HEK293T (cell line): ENCODE measurements around the gene FAM117A.

Experiments used
- ARNT ChIP-seq: fragments of 450-650 bp; IDR thresholded peaks from 2 replicates; pipeline ENCODE4 v1.6.1; 2017; ENCODE audit warnings: mild to moderate bottlenecking
- FOXA1 ChIP-seq: fragments of 450-650 bp; IDR thresholded peaks from 2 replicates; pipeline ENCODE4 v1.6.1; 2016; ENCODE audit warnings: mild to moderate bottlenecking
- FOXK2 ChIP-seq: fragments of 450-650 bp; IDR thresholded peaks from 2 replicates; pipeline ENCODE4 v1.6.1; 2016; ENCODE audit warnings: mild to moderate bottlenecking
- HDGF ChIP-seq: fragments of 450-650 bp; IDR thresholded peaks from 2 replicates; pipeline ENCODE4 v1.6.1; 2017; ENCODE audit warnings: antibody characterized with exemption, borderline replicate concordance
- L3MBTL2 ChIP-seq: fragments of 450-650 bp; conservative IDR thresholded peaks from 2 replicates; pipeline ENCODE4 v1.6.1; 2016; ENCODE audit warnings: mild to moderate bottlenecking
- SP1 ChIP-seq: fragments of 450-650 bp; IDR thresholded peaks from 2 replicates; pipeline ENCODE4 v1.6.1; 2017
- SUZ12 ChIP-seq: fragments of 450-650 bp; IDR thresholded peaks from 2 replicates; pipeline ENCODE4 v1.6.1; 2016; ENCODE audit warnings: mild to moderate bottlenecking
- TARDBP ChIP-seq: fragments of 450-650 bp; IDR thresholded peaks from 2 replicates; pipeline ENCODE4 v1.6.1; 2016
- ZNF384 ChIP-seq: fragments of 450-650 bp; IDR thresholded peaks from 2 replicates; pipeline ENCODE4 v1.6.1; 2016
- TF ChIP-seq, protein P1 (sequence below): fragments of 450-650 bp; IDR thresholded peaks from 2 replicates; pipeline ENCODE4 v1.6.1; 2016

- no peak for TF ChIP-seq FOXA1
- no peak for TF ChIP-seq TARDBP
- TF ChIP-seq ARNT: no peak
- no peak for TF ChIP-seq SP1
- no peak for TF ChIP-seq SUZ12
- TF ChIP-seq FOXK2: no peak
- TF ChIP-seq ZNF384: no peak
- TF ChIP-seq HDGF: no peak
- no peak for TF ChIP-seq L3MBTL2
- TF ChIP-seq, protein P1, sequence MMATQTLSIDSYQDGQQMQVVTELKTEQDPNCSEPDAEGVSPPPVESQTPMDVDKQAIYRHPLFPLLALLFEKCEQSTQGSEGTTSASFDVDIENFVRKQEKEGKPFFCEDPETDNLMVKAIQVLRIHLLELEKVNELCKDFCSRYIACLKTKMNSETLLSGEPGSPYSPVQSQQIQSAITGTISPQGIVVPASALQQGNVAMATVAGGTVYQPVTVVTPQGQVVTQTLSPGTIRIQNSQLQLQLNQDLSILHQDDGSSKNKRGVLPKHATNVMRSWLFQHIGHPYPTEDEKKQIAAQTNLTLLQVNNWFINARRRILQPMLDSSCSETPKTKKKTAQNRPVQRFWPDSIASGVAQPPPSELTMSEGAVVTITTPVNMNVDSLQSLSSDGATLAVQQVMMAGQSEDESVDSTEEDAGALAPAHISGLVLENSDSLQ: no peak
Observed at GRCh38 chr17:49783071-49783715, 19.3 kb upstream of the FAM117A start.
